HepG2 (cell line): ENCODE results near the gene WDR31. TPM values are rescaled to one million over a fixed set of nuclear protein-coding genes. Genes with fewer than 3 reads are reported as not detected.

ENCODE experiments used
- ELF3 ChIP-seq: IDR thresholded peaks from 2 replicates; pipeline ENCODE4 v1.6.1; 2016; ENCODE audit warnings: missing genetic modification reagents, missing compliant biosample characterization
- HIVEP1 ChIP-seq: sonication (generic); formaldehyde crosslinking; IDR thresholded peaks from 2 replicates; pipeline ENCODE4 v1.4.0; 2020; ENCODE audit warnings: mild to moderate bottlenecking, missing genetic modification reagents
- PHF8 ChIP-seq: sonication (generic); formaldehyde crosslinking; IDR thresholded peaks from 2 replicates; pipeline ENCODE4 v1.5.0; 2020; ENCODE audit warnings: missing genetic modification reagents
- ZNF12 ChIP-seq: sonication (generic); formaldehyde crosslinking; IDR thresholded peaks from 2 replicates; pipeline ENCODE4 v1.5.0; 2020; ENCODE audit warnings: missing genetic modification reagents
- ZNF136 ChIP-seq: sonication (generic); formaldehyde crosslinking; IDR thresholded peaks from 2 replicates; pipeline ENCODE4 v1.8.1; 2022; ENCODE audit warnings: low read depth, mild to moderate bottlenecking, moderate library complexity, missing genetic modification reagents
- ZNF234 ChIP-seq: sonication (generic); formaldehyde crosslinking; conservative IDR thresholded peaks from 2 replicates; pipeline ENCODE4 v1.5.1; 2020; ENCODE audit warnings: mild to moderate bottlenecking, missing genetic modification reagents
- ZNF292 ChIP-seq: sonication (generic); formaldehyde crosslinking; IDR thresholded peaks from 2 replicates; pipeline ENCODE4 v1.8.1; 2022; ENCODE audit warnings: mild to moderate bottlenecking, low read depth, missing genetic modification reagents, borderline replicate concordance
- ZNF660 ChIP-seq: sonication (generic); formaldehyde crosslinking; IDR thresholded peaks from 2 replicates; pipeline ENCODE4 v1.5.1; 2020; ENCODE audit warnings: mild to moderate bottlenecking, low read depth, missing genetic modification reagents, borderline replicate concordance
- polyA plus RNA-seq, 8 experiments: library from polyadenylated mRNA; depleted of rRNA in 3 of 8; stranded (reverse) in 7 of 8; unstranded in 1 of 8; fragments of >200 nt; fragmentation: Illumina TruSeq in 4 of 8; extraction: Trizol in 4 of 8; gene quantifications; 2 replicates each; pipeline versions ENCODE4 v1.2.1 to v1.2.3, GENCODE V29; 2011 to 2016; ENCODE audit warnings: low read depth in 4 of 8, missing spikeins in 1 of 8, mixed read lengths in 1 of 8; ENCODE audit not compliant: insufficient read depth in 1 of 8
- total RNA-seq, 5 experiments: library from RNA; depleted of rRNA; stranded (reverse); fragments of >200 nt; fragmentation: Illumina TruSeq; extraction: Trizol; gene quantifications; 2 replicates each; pipeline ENCODE4 v1.2.3, GENCODE V29; 2016; ENCODE audit warnings: low read depth in 1 of 5
- TF ChIP-seq, protein P1 (sequence below): sonication (generic); formaldehyde crosslinking; IDR thresholded peaks from 2 replicates; pipeline ENCODE4 v1.4.0; 2020; ENCODE audit warnings: mild to moderate bottlenecking, missing genetic modification reagents
- TF ChIP-seq, protein P2 (sequence below): sonication (generic); formaldehyde crosslinking; IDR thresholded peaks from 2 replicates; pipeline ENCODE4 v1.8.1; 2023; ENCODE audit warnings: missing genetic modification reagents, mild to moderate bottlenecking, borderline replicate concordance
- TF ChIP-seq, protein P3 (sequence below): sonication (generic); formaldehyde crosslinking; IDR thresholded peaks from 2 replicates; pipeline ENCODE4 v1.9.0; 2021; ENCODE audit warnings: missing genetic modification reagents, mild to moderate bottlenecking, borderline replicate concordance
- TF ChIP-seq, protein P4 (sequence below): sonication (generic); formaldehyde crosslinking; IDR thresholded peaks from 2 replicates; pipeline ENCODE4 v1.5.1; 2020; ENCODE audit warnings: missing genetic modification reagents, mild to moderate bottlenecking, borderline replicate concordance
- TF ChIP-seq, protein P5 (sequence below): sonication (generic); formaldehyde crosslinking; IDR thresholded peaks from 2 replicates; pipeline ENCODE4 v1.9.0; 2022; ENCODE audit warnings: missing genetic modification reagents, mild to moderate bottlenecking, borderline replicate concordance

The WDR31 gene
- total and polyA plus RNA-seq, 2 of the 13 experiments (the other 11 are each of a cell fraction or from before 2014, with no cell fraction given): 0.33 to 1.7 TPM

DNA sequence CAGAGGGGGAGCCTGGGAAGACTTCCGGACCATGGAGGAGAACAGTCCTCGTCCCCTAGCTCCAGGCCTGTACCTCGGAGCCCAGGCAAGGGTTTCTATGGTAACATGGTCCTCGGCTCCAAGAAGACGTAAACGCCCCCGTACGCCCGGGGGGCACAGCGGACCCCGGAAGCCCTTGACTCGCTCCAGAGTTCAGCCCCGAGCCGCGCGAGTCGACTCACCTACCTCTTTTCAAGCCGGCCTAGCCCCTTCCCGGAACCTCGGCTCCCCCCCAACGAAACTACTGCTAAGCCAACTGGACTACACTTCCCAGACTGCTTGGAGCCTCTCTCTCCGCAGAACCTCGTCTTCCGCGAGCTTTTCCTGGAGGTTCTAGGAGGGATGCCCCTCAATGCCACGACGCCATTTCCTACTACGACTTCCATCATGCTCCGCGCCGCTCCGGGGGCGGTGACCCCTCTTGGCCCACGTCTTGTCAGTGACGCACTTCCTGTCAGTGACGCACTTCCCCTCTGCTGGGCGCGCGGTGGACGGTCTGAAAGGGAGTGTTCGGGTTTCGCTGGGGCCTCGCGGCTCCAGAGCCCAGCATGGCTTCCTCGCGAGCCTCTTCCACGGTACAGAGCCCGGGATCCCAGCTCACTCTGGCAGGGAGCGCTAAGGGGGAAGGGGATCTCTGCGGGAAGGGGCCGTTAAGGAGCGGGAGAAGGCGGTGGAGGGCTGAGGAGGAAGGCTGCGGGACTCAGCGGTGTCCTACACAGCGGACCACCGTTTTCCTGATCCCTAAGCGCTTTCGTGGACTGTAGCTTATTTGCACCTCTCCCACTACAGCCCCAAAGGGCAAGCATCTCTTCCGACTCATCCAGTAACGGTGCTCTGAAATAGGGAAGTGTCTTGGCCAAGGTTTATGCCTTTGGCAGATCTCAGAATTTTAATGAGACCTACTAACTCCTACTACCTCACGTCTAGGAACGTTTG lies 64.6 kb downstream of the WDR31 start, which contains the start of the genes CDC26 and PRPF4 (continued):
- TF ChIP-seq, protein P1, sequence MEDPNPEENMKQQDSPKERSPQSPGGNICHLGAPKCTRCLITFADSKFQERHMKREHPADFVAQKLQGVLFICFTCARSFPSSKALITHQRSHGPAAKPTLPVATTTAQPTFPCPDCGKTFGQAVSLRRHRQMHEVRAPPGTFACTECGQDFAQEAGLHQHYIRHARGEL (CRISPR knock-in tag): no peak
- TF ChIP-seq PHF8 (CRISPR knock-in tag) (peak; percentile 89), ZNF234 (no peak), HIVEP1 (CRISPR knock-in tag) (peak; percentile 93), ZNF136 (0 out of 2 replicates have a peak, but pooled peaks have one; percentile 45), ZNF660 (no peak), ELF3 (CRISPR knock-in tag) (peak; percentile 87), ZNF292 (CRISPR knock-in tag) (no peak), ZNF12 (no peak; the same call in 1 of the 2 replicates)
- TF ChIP-seq, protein P2, sequence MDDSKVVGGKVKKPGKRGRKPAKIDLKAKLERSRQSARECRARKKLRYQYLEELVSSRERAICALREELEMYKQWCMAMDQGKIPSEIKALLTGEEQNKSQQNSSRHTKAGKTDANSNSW (CRISPR knock-in tag): no peak; the same call in 1 of the 2 replicates
- TF ChIP-seq, protein P3, sequence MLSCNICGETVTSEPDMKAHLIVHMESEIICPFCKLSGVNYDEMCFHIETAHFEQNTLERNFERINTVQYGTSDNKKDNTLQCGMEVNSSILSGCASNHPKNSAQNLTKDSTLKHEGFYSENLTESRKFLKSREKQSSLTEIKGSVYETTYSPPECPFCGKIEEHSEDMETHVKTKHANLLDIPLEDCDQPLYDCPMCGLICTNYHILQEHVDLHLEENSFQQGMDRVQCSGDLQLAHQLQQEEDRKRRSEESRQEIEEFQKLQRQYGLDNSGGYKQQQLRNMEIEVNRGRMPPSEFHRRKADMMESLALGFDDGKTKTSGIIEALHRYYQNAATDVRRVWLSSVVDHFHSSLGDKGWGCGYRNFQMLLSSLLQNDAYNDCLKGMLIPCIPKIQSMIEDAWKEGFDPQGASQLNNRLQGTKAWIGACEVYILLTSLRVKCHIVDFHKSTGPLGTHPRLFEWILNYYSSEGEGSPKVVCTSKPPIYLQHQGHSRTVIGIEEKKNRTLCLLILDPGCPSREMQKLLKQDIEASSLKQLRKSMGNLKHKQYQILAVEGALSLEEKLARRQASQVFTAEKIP (CRISPR knock-in tag): no peak
- TF ChIP-seq, protein P4, sequence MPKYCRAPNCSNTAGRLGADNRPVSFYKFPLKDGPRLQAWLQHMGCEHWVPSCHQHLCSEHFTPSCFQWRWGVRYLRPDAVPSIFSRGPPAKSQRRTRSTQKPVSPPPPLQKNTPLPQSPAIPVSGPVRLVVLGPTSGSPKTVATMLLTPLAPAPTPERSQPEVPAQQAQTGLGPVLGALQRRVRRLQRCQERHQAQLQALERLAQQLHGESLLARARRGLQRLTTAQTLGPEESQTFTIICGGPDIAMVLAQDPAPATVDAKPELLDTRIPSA (CRISPR knock-in tag): peak; percentile 50; the same call in 1 of the 2 replicates
- TF ChIP-seq, protein P5, sequence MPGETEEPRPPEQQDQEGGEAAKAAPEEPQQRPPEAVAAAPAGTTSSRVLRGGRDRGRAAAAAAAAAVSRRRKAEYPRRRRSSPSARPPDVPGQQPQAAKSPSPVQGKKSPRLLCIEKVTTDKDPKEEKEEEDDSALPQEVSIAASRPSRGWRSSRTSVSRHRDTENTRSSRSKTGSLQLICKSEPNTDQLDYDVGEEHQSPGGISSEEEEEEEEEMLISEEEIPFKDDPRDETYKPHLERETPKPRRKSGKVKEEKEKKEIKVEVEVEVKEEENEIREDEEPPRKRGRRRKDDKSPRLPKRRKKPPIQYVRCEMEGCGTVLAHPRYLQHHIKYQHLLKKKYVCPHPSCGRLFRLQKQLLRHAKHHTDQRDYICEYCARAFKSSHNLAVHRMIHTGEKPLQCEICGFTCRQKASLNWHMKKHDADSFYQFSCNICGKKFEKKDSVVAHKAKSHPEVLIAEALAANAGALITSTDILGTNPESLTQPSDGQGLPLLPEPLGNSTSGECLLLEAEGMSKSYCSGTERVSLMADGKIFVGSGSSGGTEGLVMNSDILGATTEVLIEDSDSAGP (CRISPR knock-in tag): peak; percentile 88
